ENCODE results near the gene NCAPH2. TPM values are rescaled to one million over a fixed set of nuclear protein-coding genes. Genes with fewer than 3 reads are reported as not detected.

Gene NCAPH2
- total and polyA plus RNA-seq, 9 of the 15 experiments (the other 6 are each of a cell fraction or from before 2014, with no cell fraction given) = 3.6 to 88.6 (median 32.4) TPM

DNA sequence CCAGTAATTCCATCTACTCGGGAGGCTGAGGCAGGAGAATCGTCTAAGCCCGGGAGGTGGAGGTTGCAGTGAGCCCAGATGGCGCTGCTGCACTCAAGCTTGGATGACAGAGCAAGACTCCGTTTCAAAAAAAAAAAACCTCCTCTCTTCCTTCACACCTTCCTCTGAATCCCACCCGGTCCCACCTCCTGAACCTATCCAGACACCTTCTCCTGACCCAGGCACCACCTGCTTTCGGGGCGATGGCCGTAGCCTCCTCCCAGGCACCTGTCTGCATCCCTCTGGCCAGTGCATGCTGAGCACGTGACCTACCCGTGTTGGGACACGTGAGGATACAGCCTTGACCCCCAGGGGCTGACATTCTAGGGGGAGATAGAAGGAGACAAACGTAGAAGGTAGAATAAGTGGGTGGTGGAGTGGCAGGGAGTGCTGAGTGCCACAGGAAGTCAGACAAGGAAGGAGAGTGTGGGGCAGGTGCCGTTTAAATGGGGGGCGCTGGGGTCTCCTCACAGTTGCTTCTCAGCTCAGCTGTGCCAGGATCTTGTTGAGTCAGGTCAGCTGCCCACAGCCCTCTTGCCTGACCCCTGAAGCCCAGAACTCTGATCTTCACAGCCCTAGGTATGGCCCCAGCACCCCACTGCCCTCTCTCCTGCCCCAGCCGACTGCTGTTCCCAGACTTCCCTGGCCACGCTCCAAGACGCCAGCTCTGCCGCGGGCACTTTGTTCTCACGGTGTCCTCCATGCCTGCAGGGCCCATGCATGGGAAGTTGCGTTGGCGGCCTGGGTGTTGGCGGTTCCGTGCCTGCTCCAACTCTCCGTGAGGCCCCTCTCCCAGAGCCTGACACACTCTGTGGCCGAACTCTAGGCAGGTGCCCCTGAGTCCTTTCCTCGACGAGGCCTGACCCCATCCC, 22.5 kb upstream of the NCAPH2 start (continued):
- TF ChIP-seq, protein P1, sequence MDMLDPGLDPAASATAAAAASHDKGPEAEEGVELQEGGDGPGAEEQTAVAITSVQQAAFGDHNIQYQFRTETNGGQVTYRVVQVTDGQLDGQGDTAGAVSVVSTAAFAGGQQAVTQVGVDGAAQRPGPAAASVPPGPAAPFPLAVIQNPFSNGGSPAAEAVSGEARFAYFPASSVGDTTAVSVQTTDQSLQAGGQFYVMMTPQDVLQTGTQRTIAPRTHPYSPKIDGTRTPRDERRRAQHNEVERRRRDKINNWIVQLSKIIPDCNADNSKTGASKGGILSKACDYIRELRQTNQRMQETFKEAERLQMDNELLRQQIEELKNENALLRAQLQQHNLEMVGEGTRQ (CRISPR knock-in tag; IDR thresholded peaks at IDR 0.05) = peak; percentile 86
- TF ChIP-seq, protein P2, sequence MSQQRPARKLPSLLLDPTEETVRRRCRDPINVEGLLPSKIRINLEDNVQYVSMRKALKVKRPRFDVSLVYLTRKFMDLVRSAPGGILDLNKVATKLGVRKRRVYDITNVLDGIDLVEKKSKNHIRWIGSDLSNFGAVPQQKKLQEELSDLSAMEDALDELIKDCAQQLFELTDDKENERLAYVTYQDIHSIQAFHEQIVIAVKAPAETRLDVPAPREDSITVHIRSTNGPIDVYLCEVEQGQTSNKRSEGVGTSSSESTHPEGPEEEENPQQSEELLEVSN (IDR thresholded peaks at IDR 0.05; ENCODE audit: borderline replicate concordance in 1 of 2, extremely low read depth in 1 of 2, insufficient read depth in 1 of 2, insufficient read length in 1 of 2, low read depth in 1 of 2, low read length in 1 of 2, poor library complexity in 1 of 2, severe bottlenecking in 1 of 2) = peak in 1 of 2 experiments; percentile 73
- TF ChIP-seq, protein P3, sequence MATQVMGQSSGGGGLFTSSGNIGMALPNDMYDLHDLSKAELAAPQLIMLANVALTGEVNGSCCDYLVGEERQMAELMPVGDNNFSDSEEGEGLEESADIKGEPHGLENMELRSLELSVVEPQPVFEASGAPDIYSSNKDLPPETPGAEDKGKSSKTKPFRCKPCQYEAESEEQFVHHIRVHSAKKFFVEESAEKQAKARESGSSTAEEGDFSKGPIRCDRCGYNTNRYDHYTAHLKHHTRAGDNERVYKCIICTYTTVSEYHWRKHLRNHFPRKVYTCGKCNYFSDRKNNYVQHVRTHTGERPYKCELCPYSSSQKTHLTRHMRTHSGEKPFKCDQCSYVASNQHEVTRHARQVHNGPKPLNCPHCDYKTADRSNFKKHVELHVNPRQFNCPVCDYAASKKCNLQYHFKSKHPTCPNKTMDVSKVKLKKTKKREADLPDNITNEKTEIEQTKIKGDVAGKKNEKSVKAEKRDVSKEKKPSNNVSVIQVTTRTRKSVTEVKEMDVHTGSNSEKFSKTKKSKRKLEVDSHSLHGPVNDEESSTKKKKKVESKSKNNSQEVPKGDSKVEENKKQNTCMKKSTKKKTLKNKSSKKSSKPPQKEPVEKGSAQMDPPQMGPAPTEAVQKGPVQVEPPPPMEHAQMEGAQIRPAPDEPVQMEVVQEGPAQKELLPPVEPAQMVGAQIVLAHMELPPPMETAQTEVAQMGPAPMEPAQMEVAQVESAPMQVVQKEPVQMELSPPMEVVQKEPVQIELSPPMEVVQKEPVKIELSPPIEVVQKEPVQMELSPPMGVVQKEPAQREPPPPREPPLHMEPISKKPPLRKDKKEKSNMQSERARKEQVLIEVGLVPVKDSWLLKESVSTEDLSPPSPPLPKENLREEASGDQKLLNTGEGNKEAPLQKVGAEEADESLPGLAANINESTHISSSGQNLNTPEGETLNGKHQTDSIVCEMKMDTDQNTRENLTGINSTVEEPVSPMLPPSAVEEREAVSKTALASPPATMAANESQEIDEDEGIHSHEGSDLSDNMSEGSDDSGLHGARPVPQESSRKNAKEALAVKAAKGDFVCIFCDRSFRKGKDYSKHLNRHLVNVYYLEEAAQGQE (IDR thresholded peaks at IDR 0.05; ENCODE audit: borderline replicate concordance) = peak; percentile 32; the same call in 1 of the 2 replicates
- TF ChIP-seq, protein P3 (CRISPR knock-in tag; IDR thresholded peaks at IDR 0.05; ENCODE audit: low read depth) = no peak
- TF ChIP-seq NFE2 (IDR thresholded peaks at IDR 0.05; ENCODE audit: low read depth) (peak; percentile 34; the same call in 1 of the 2 replicates), BHLHE40 (IDR thresholded peaks at IDR 0.05; ENCODE audit: low read length) (peak; percentile 94), DNMT1 (IDR thresholded peaks at IDR 0.05) (no peak), POLR2B (IDR thresholded peaks at IDR 0.05; ENCODE audit: low read depth, partially characterized antibody) (peak; percentile 62), CXXC5 (CRISPR knock-in tag; IDR thresholded peaks at IDR 0.05) (0 out of 2 replicates have a peak, but pooled peaks have one; percentile 23), LEF1 (IDR thresholded peaks at IDR 0.05) (peak; percentile 76), RFX5 (IDR thresholded peaks at IDR 0.05; ENCODE audit: low read depth, low read length) (no peak)
- TF ChIP-seq, protein P4, sequence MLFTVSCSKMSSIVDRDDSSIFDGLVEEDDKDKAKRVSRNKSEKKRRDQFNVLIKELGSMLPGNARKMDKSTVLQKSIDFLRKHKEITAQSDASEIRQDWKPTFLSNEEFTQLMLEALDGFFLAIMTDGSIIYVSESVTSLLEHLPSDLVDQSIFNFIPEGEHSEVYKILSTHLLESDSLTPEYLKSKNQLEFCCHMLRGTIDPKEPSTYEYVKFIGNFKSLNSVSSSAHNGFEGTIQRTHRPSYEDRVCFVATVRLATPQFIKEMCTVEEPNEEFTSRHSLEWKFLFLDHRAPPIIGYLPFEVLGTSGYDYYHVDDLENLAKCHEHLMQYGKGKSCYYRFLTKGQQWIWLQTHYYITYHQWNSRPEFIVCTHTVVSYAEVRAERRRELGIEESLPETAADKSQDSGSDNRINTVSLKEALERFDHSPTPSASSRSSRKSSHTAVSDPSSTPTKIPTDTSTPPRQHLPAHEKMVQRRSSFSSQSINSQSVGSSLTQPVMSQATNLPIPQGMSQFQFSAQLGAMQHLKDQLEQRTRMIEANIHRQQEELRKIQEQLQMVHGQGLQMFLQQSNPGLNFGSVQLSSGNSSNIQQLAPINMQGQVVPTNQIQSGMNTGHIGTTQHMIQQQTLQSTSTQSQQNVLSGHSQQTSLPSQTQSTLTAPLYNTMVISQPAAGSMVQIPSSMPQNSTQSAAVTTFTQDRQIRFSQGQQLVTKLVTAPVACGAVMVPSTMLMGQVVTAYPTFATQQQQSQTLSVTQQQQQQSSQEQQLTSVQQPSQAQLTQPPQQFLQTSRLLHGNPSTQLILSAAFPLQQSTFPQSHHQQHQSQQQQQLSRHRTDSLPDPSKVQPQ (CRISPR knock-in tag; IDR thresholded peaks at IDR 0.05; ENCODE audit: borderline replicate concordance) = peak; percentile 28; the same call in 1 of the 2 replicates
